Left ventricle myocardium inferior (tissue), 1 donor: ENCODE data around the gene CLDN15. TPM values are rescaled to one million over a fixed set of nuclear protein-coding genes. Genes with fewer than 3 reads are reported as not detected.
A peak's percentile ranks its signal among the peaks of the same experiment; 100 is the strongest.

Experiments
- DNase-seq: peaks from one replicate; pipeline ENCODE4 v3.0.0-alpha.2; 2020
- H3K27ac ChIP-seq: fragments of 200-600 bp; replicated peaks from 2 replicates; pipeline ENCODE4 v1.8.0; 2021
- H3K27me3 ChIP-seq: fragments of 200-600 bp; 2 replicates; pipeline ENCODE4 v1.8.0; 2021; ENCODE audit warnings: low read depth
- H3K36me3 ChIP-seq: fragments of 200-600 bp; 2 replicates; pipeline ENCODE4 v1.8.0; 2021
- H3K4me1 ChIP-seq: fragments of 200-600 bp; 2 replicates; pipeline ENCODE4 v1.8.0; 2021
- H3K4me3 ChIP-seq: fragments of 200-600 bp; 2 replicates; pipeline ENCODE4 v1.8.0; 2021; ENCODE audit warnings: mild to moderate bottlenecking, moderate library complexity
- H3K9me3 ChIP-seq: fragments of 200-600 bp; replicated peaks from 2 replicates; pipeline ENCODE4 v1.8.0; 2021
- CTCF ChIP-seq: fragments of 200-600 bp; IDR thresholded peaks from 2 replicates; pipeline ENCODE4 v1.8.0; 2021; ENCODE audit warnings: antibody characterized with exemption, mild to moderate bottlenecking, borderline replicate concordance
- intact Hi-C: fragments of 100-400 bp; cut with micrococcal nuclease; formaldehyde crosslinking; loops from one replicate; pipeline ENCODE4 v1.11.0; 2022
- total RNA-seq: library from RNA; stranded (reverse); fragmentation: NEBNext Ultra II Directional; extraction: Animal tissue kit (Norgen Biotek cat#: 25700); gene quantifications from one replicate; pipeline ENCODE4 v1.2.1, GENCODE V29; 2021
- donor health status: DM: no; HTN: yes; CAD: no; lungs with severe emphysema.

The CLDN15 gene
- total RNA-seq, 1 donor from 2014 or later, result 2.2 TPM

GRCh38 chr7:101240226-101241014 is 2.8 kb upstream of the CLDN15 start:
- peak overlapping the region; percentile 87 for H3K27ac ChIP-seq
- no peak for DNase-seq
- TF ChIP-seq CTCF, result no peak
- no peaks in the 10 kb centered on the region for H3K9me3 ChIP-seq
- intact Hi-C loops, result no loop called here
- peaks cover 84% of the 10 kb centered on the region for H3K4me1 ChIP-seq
- H3K36me3 ChIP-seq, result peaks cover 26% of the 10 kb centered on the region
- H3K4me3 ChIP-seq, result no peak overlapping the region
- no peaks in the 10 kb centered on the region for H3K27me3 ChIP-seq

- Histone ChIP-seq H3K9me3 (no peaks in the 10 kb centered on the region), H3K36me3 (peaks cover 26% of the 10 kb centered on the region), H3K27me3 (no peaks in the 10 kb centered on the region), H3K27ac (peak overlapping the region; percentile 87), H3K4me3 (no peak overlapping the region), H3K4me1 (peaks cover 79% of the 10 kb centered on the region)
- intact Hi-C loops, result no loop called here
- no peak for DNase-seq
- TF ChIP-seq CTCF, result no peak
Measured at GRCh38 chr7:101239951-101240220, 2.3 kb upstream of the CLDN15 start.

- Histone ChIP-seq H3K27ac (peak overlapping the region; percentile 87), H3K9me3 (no peaks in the 10 kb centered on the region), H3K4me3 (no peak overlapping the region), H3K27me3 (no peaks in the 10 kb centered on the region), H3K4me1 (peaks cover 73% of the 10 kb centered on the region), H3K36me3 (peaks cover 26% of the 10 kb centered on the region)
- no peak for DNase-seq
- intact Hi-C loops, result no loop called here
- TF ChIP-seq CTCF, result no peak
Measured at GRCh38 chr7:101239191-101239950, 1.8 kb upstream of the CLDN15 start.

- no peak for DNase-seq
- peaks cover 66% of the 10 kb centered on the region for H3K4me1 ChIP-seq
- H3K9me3 ChIP-seq, result no peaks in the 10 kb centered on the region
- H3K27me3 ChIP-seq, result no peaks in the 10 kb centered on the region
- H3K36me3 ChIP-seq, result peaks cover 26% of the 10 kb centered on the region
- peak overlapping the region; percentile 47 for H3K4me3 ChIP-seq
- no peak for TF ChIP-seq CTCF
- intact Hi-C loops, result no loop called here
- H3K27ac ChIP-seq, result peak overlapping the region; percentile 87
Measured at GRCh38 chr7:101238226-101239182, 902 bp upstream of the CLDN15 start.

- peaks cover 26% of the 10 kb centered on the region for H3K36me3 ChIP-seq
Measured at GRCh38 chr7:101236292-101236835, 1.2 kb downstream of the CLDN15 start.

More at GRCh38 chr7:101236292-101236835, 1.2 kb downstream of the CLDN15 start:
- Histone ChIP-seq H3K4me1 (peaks cover 60% of the 10 kb centered on the region), H3K27me3 (no peaks in the 10 kb centered on the region), H3K27ac (no peak overlapping the region), H3K9me3 (no peaks in the 10 kb centered on the region), H3K4me3 (no peak overlapping the region)
- no peak for DNase-seq
- no peak for TF ChIP-seq CTCF
- intact Hi-C loops, result no loop called here
